Measurements from ENCODE around the gene HOXA6. TPM values are rescaled to one million over a fixed set of nuclear protein-coding genes. Genes with fewer than 3 reads are reported as not detected.

Gene HOXA6
- total RNA-seq, 1 experiment from 2014 or later = 12.7 TPM

GRCh38 chr7:27132214-27132613 is 15.4 kb downstream of the HOXA6 start:
- BruUV-seq (replicated peaks) = no TSS peak
- intact Hi-C loops (cut with micrococcal nuclease) = no loop called here

More at GRCh38 chr7:27132214-27132613, 15.4 kb downstream of the HOXA6 start:
- no peaks in the 10 kb centered on the region for H3K9me2 ChIP-seq (ENCODE audit: insufficient read depth)
- peaks cover 14% of the 10 kb centered on the region for H3K27me3 ChIP-seq (ENCODE audit: insufficient read depth, low read length)
- peaks cover 41 to 81% of the 10 kb centered on the region in 2 experiments for H3K4me1 ChIP-seq (ENCODE audit: control insufficient read depth in 1 of 2, insufficient read depth in 2 of 2, low read length in 2 of 2)
- no peak overlapping the region for H3K4me3 ChIP-seq (replicated peaks in 1 of 2; ENCODE audit: low read depth in 1 of 2, low read length in 2 of 2)
- ChIA-PET CTCF (no interaction called here), RAD21 (ENCODE audit: low non-redundant PET in 1 of 2, low total read pairs in 2 of 2, uncharacterized antibody in 2 of 2, unreplicated experiment in 2 of 2) (interaction anchor here in 1 of 2 experiments (0.6 kb wide), 1 partner anchor 282 kb away, joined by 3 read pairs; no protein-coding TSS in a partner anchor), POLR2A (interaction anchor here (1.5 kb wide), 1 partner anchor 17 kb away, joined by 3 read pairs; no protein-coding TSS in a partner anchor)
- no peaks in the 10 kb centered on the region for H3K36me3 ChIP-seq (ENCODE audit: control insufficient read depth in 1 of 2, insufficient read depth in 2 of 2, low read length in 2 of 2)
- H4K20me1 ChIP-seq (ENCODE audit: insufficient read depth) = no peaks in the 10 kb centered on the region
- no peak overlapping the region for H2AFZ ChIP-seq (ENCODE audit: low read depth, low read length, poor library complexity, severe bottlenecking)
- no peak for TF ChIP-seq ATF3 (IDR thresholded peaks at IDR 0.05)
- no peak for TF ChIP-seq REST (IDR thresholded peaks at IDR 0.05; ENCODE audit: low read depth)
- TF ChIP-seq CTCF (IDR thresholded peaks at IDR 0.05 in 2 of 3, conservative IDR thresholded peaks at IDR 0.05 in 1 of 3; ENCODE audit: borderline replicate concordance in 1 of 3, insufficient read depth in 1 of 3, low read depth in 2 of 3, low read length in 2 of 3) = no peak
- TF ChIP-seq SIN3A (IDR thresholded peaks at IDR 0.05; ENCODE audit: low read depth) = no peak
- no peak overlapping the region for H3K27ac ChIP-seq (ENCODE audit: low read depth, low read length)
- no peak for DNase-seq (ENCODE audit: low read depth, low spot score)
- no peaks in the 10 kb centered on the region for H3K79me2 ChIP-seq (ENCODE audit: insufficient read depth, low read length)
- ATAC-seq = no peak
- H3K9ac ChIP-seq (ENCODE audit: low read length) = no peak overlapping the region
- H3K4me2 ChIP-seq (ENCODE audit: low read length) = peak overlapping the region; percentile 91; the same call in 1 of the 2 replicates
- no peaks in the 10 kb centered on the region for H3K9me3 ChIP-seq (ENCODE audit: control insufficient read depth in 1 of 2, insufficient read depth in 1 of 2, low read depth in 1 of 2, low read length in 2 of 2)

Data from HCT116 (cell line).